NCI-H526 (cell line): Measurements from ENCODE around the gene KIF6.
"Not testable (repeated sequence)": the region's sequence is repeated elsewhere in the genome, so short reads cannot be mapped to it uniquely, and the experiment has no call there.

Experiments
- DNase-seq, 2 experiments: peaks; one replicate each; lab custom pipeline; 2025; lab: John Stamatoyannopoulos, UW

Gene KIF6

GRCh38 chr6:39499053-39499452, 226.2 kb downstream of the KIF6 start:
- no peak for DNase-seq

- DNase-seq = no peak
Observed at GRCh38 chr6:39498096-39498495, 227.1 kb downstream of the KIF6 start.

GRCh38 chr6:39496915-39497314, 228.3 kb downstream of the KIF6 start:
- DNase-seq = no peak

- DNase-seq = no peak
Observed at GRCh38 chr6:39496456-39496855, 228.8 kb downstream of the KIF6 start.

- DNase-seq = no peak
Observed at GRCh38 chr6:39495640-39496039, 229.6 kb downstream of the KIF6 start.

DNA sequence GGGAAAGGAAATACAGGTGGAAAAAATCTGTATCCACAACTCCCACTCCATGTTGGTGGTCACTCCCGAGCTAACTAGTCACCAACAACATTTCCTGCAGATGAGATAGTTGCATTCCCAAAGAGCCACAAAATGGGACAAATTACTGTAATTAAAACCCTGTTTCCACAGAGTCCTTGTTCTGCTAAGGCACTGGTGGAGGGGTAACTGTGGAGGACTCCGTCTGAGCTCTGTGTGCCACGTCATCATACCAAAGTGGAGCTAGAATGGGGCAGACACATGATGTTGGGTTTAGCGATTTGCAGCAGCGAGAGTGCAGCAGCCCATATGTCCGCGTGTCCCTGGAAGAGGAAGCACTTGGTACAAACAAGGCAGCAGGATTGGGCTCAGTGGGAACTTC, 230.2 kb downstream of the KIF6 start:
- DNase-seq = no peak

GRCh38 chr6:39493777-39494176, 231.4 kb downstream of the KIF6 start:
- no peak for DNase-seq

- DNase-seq = no peak
Observed at GRCh38 chr6:39493174-39493573, 232.0 kb downstream of the KIF6 start.

- no peak for DNase-seq
Observed at GRCh38 chr6:39490108-39490507, 235.1 kb downstream of the KIF6 start.

GRCh38 chr6:39488255-39488879, 236.8 kb downstream of the KIF6 start:
- DNase-seq = peak in 1 of 2 experiments; percentile 43

- DNase-seq = no peak
Observed at GRCh38 chr6:39484276-39484675, 240.9 kb downstream of the KIF6 start.

DNA sequence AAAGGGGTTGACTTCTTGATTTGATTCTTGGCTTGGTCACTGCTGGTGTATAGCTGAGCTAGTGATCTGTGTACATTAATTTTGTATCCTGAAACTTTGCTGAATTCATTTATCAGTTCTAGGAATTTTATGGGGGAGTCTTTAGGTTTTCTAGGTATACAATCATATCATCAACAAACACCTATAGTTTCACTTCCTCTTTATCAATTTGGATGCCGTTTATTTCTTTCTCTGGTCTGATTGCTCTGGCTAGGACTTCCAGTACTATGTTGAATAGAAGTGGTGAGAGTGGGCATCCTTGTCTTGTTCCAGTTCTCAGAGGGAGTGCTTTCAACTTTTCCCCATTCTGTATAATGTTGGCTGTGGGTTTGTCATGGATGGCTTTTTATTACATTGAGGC, 245.4 kb downstream of the KIF6 start:
- DNase-seq = not testable (repeated sequence)

DNA sequence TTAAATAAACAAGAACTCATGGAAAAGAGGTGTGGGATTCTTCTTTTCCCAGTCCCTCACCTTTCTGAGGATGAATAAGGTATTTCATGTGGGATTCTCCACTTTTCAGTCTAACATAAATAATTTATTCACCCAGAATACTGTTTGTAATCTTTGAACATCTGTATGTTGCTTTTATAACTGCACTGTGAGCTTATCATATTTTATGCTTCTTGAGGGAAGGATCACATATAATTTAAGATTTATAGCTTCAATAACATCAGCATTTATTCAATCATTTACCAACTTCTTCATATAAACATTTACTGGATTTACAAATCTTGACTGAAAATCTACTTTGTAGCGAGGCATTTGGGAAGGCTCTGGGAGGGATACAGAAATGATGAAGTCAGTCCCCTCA, 248.5 kb downstream of the KIF6 start:
- no peak for DNase-seq

- DNase-seq = no peak
Observed at GRCh38 chr6:39476151-39476550, 249.1 kb downstream of the KIF6 start.

DNA sequence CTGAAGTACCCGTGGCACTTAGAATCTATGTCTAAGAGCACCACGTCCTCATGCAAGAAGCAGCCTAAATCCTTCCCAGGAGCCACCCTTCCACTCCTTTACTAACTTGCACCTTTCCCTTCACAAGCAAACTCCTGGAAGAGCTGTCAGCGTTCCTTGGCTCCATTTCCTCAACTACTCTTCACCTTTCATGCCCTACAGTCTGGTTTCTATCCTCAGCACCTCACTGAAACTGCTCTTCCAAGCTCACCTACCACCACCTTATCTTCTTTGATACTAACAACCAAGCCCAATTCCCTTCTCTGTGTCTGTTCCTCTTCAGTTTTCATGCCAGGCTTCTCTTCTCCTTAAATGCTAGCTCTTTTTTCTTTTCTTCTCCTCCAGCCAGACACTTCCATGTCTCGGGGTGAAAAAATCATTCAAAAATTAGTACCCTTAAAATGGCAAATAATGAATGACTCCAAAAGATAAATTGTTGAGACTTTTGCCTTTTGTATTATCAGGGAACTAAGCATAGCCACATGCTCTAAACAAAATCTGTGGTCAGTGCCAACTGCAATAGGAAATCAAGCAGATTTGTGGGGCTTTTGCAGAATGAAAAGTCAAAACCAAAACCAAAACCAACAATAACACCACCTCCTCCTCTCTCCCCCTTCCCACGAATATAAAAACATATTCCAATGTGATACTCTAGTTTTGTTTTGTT, 253.1 kb downstream of the KIF6 start:
- no peak for DNase-seq

DNA sequence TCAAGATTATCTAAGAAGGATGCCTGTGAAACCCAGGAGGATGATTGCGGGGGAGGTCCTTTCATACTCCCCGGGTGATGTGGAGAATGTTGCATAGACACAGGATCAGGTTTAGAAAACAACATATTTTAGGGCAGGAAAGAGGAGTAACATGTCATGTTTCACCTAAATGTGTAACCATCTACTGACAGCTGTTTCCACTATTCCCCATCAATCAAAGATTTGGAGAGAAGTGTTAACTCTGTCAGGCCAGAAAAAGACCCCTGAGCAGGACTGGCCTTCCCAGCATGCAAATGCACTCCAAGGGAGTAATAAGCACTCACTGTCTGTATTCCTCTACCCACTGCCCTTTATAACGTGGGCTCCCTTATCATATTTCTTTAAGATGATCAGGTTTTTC, 254.7 kb downstream of the KIF6 start:
- no peak for DNase-seq

- DNase-seq = no peak
Observed at GRCh38 chr6:39468385-39468784, 256.8 kb downstream of the KIF6 start.

DNA sequence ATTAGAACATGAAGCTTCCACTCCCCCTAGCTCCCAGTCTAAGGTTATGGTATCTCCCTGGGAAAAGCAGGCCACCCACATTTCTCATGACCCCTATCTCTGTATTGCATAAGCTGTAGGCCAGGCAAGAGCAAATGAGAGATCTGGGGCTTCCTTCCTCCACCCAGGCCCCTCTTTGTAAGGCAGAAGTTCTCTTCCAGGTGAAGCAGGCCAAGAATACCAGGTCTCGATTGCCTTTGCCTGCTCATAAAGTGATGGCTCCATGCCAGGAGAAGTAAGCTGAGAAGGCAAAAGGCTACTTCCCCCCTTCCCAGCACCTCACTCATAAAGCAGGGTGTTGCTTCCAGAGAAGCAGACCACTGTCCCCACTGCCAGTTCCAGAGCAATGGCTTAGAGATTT, 258.6 kb downstream of the KIF6 start:
- DNase-seq = no peak

DNA sequence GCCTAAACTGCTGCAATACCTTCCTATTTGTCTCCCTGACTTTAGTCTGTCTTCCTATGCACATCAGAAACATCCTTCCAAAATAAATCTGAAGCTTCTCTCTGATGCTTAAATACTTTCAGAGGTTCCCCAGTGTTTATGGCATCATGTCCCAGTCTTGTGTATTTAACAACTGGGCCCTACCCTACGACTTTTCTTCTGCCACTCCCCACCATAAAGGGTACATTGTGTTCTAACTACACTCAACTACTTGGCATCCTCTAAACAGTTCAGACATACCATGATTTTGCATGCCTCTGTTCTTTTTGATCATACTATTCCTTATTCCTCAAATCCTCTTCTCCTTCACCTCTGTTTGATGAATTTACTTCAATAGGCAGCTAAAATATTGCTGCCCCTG, 259.7 kb downstream of the KIF6 start:
- no peak for DNase-seq

GRCh38 chr6:39464067-39464466, 261.1 kb downstream of the KIF6 start:
- no peak for DNase-seq

DNA sequence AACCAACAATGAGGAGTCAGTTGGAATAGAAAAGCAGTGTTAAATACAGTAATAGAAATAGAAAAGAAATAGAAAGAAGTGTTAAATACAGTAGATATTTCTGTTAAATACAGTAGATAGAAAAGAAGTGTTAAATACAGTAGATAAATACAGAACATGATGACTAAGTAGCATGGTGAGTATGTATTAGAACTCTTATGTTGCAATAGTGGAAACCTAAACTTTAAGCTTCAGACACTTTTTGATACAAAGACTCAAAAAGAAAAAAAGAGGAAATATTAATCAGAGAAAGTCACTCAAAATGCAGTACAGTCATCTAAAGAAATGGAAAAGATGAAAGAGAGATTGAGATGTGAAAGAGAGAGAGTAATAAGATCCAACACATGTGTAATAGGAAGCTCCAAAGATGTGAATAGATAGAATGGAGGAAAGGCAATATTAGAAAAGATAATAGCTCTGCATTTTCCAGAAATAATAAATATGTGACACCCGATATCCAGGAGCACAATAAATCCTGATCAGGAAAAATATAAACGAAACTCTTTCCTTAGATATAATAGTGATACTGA, 271.2 kb downstream of the KIF6 start:
- DNase-seq = no peak

- DNase-seq = no peak
Observed at GRCh38 chr6:39453241-39453640, 272.0 kb downstream of the KIF6 start.

DNA sequence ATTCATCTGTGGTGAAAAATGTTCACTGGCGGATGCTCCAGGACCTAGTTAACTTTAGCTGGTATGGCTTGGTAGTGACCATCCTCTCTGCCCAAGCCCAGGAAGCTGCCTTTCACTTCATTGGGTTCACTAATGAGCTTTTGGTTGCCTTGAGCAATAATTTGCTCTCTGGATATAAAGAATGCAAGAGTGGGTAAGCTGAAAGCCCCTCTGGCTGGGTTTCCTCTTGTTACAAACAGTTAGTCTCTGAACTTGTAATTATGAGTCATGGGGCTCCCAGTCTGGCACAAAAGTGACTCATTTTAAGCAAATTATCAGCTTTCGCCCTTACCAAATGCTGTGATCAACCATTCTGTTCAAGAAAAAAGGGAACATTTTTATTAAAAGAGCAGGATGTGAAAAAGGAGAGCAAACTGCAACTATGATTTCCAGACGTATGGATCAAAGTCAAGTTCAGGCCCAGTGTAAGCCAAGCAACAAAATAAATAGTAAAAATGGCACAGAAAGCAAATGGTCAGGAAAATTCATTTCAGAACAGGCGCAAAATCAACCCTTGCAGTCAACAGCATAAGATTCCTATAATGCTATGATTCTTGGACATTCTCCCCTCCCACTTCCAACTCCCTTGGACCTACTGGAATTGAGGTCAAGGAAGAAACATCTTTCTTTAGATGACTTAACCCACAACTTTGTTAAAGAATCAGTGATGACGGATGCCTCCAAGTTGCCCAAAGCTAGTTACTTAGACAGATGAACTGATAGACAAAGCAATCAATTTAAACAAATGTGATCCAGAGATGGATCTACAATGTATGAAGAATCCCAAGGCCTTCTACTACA, 272.7 kb downstream of the KIF6 start:
- DNase-seq = no peak
